Liver (tissue), 9 donors: ENCODE data around the gene CTSC. TPM values are rescaled to one million over a fixed set of nuclear protein-coding genes. Genes with fewer than 3 reads are reported as not detected.

Source experiments
- DNase-seq: peaks from one replicate; pipeline ENCODE4 v3.0.0-alpha.2; 2017; ENCODE audit warnings: low spot score
- H3K27ac ChIP-seq, 2 donors: one replicate each; pipeline ENCODE4 v1.7.0; 2013; ENCODE audit warnings: inconsistent platforms in 2 of 2, low read length in 2 of 2, control low read depth in 1 of 2, low read depth in 1 of 2, mild to moderate bottlenecking in 1 of 2
- H3K27me3 ChIP-seq, 4 donors: one replicate each; pipeline versions ENCODE4 v1.6.1 to v1.7.0; 2013; ENCODE audit warnings: low read length in 3 of 4, inconsistent platforms in 1 of 4, mild to moderate bottlenecking in 1 of 4, moderate library complexity in 1 of 4; ENCODE audit not compliant: control insufficient read depth in 4 of 4, insufficient read depth in 4 of 4
- H3K36me3 ChIP-seq, 4 donors: one replicate each; pipeline versions ENCODE4 v1.6.1 to v1.7.0; 2013; ENCODE audit warnings: low read length in 3 of 4, mild to moderate bottlenecking in 3 of 4, low read depth in 1 of 4, moderate library complexity in 1 of 4; ENCODE audit not compliant: control insufficient read depth in 4 of 4, insufficient read depth in 3 of 4
- H3K4me1 ChIP-seq, 4 donors: one replicate each; pipeline versions ENCODE4 v1.6.1 to v1.7.0; 2013; ENCODE audit warnings: low read length in 3 of 4, mild to moderate bottlenecking in 3 of 4, moderate library complexity in 1 of 4; ENCODE audit not compliant: control insufficient read depth in 4 of 4, insufficient read depth in 4 of 4
- H3K4me3 ChIP-seq, 3 donors: one replicate each; pipeline versions ENCODE4 v1.6.1 to v1.7.0; 2013; ENCODE audit warnings: low read length in 3 of 3, control low read depth in 1 of 3, low read depth in 1 of 3, mild to moderate bottlenecking in 1 of 3
- H3K9ac ChIP-seq, 2 donors: one replicate each; pipeline ENCODE4 v1.7.0; 2013; ENCODE audit warnings: low read length in 2 of 2, mild to moderate bottlenecking in 2 of 2, moderate library complexity in 2 of 2, control low read depth in 1 of 2, low read depth in 1 of 2
- H3K9me3 ChIP-seq, 4 donors: one replicate each; pipeline versions ENCODE4 v1.6.1 to v1.7.0; 2013; ENCODE audit warnings: low read length in 3 of 4; ENCODE audit not compliant: control insufficient read depth in 4 of 4
- EGR1 ChIP-seq, 2 donors: IDR thresholded peaks; 2 replicates each; pipeline ENCODE4 v1.6.1; 2016 to 2018; ENCODE audit warnings: antibody characterized with exemption in 2 of 2, low read depth in 2 of 2
- FOXA1 ChIP-seq: IDR thresholded peaks from 2 replicates; pipeline ENCODE4 v1.6.1; 2016; ENCODE audit warnings: antibody characterized with exemption
- FOXA2 ChIP-seq: IDR thresholded peaks from 2 replicates; pipeline ENCODE4 v1.6.1; 2016; ENCODE audit warnings: antibody characterized with exemption
- GABPA ChIP-seq, 2 donors: IDR thresholded peaks in 1 of 2; conservative IDR thresholded peaks in 1 of 2; 2 replicates each; pipeline ENCODE4 v1.6.1; 2016; ENCODE audit warnings: antibody characterized with exemption in 2 of 2, mild to moderate bottlenecking in 1 of 2, moderate library complexity in 1 of 2
- HNF4A ChIP-seq, 2 donors: conservative IDR thresholded peaks; 2 replicates each; pipeline ENCODE4 v1.6.1; 2016; ENCODE audit warnings: antibody characterized with exemption in 2 of 2, mild to moderate bottlenecking in 2 of 2
- HNF4G ChIP-seq: IDR thresholded peaks from 2 replicates; pipeline ENCODE4 v1.6.1; 2016; ENCODE audit warnings: antibody characterized with exemption
- NR2F2 ChIP-seq: IDR thresholded peaks from 2 replicates; pipeline ENCODE4 v1.6.1; 2016; ENCODE audit warnings: antibody characterized with exemption
- RAD21 ChIP-seq, 2 donors: IDR thresholded peaks; 2 replicates each; pipeline ENCODE4 v1.6.1; 2016; ENCODE audit warnings: antibody characterized with exemption in 2 of 2, mild to moderate bottlenecking in 2 of 2
- REST ChIP-seq: IDR thresholded peaks from 2 replicates; pipeline ENCODE4 v1.6.1; 2016; ENCODE audit warnings: antibody characterized with exemption, mild to moderate bottlenecking
- RXRA ChIP-seq, 2 donors: IDR thresholded peaks; 2 replicates each; pipeline ENCODE4 v1.6.1; 2017 to 2018; ENCODE audit warnings: antibody characterized with exemption in 2 of 2, mild to moderate bottlenecking in 1 of 2
- SP1 ChIP-seq: IDR thresholded peaks from 2 replicates; pipeline ENCODE4 v1.6.1; 2018; ENCODE audit warnings: antibody characterized with exemption, mild to moderate bottlenecking
- TAF1 ChIP-seq: conservative IDR thresholded peaks from 2 replicates; pipeline ENCODE4 v1.6.1; 2016; ENCODE audit warnings: antibody characterized with exemption, mild to moderate bottlenecking
- YY1 ChIP-seq: IDR thresholded peaks from 2 replicates; pipeline ENCODE4 v1.6.1; 2016; ENCODE audit warnings: antibody characterized with exemption, mild to moderate bottlenecking
- ZBTB33 ChIP-seq: IDR thresholded peaks from 2 replicates; pipeline ENCODE4 v1.6.1; 2016; ENCODE audit warnings: antibody characterized with exemption
- WGBS: extraction: QIAGEN DNeasy Blood & Tissue Kit; methylation state at CpG from one replicate; pipeline ENCODE4 v1.1.7; 2013; 5-methylcytosine and 5-hydroxymethylcytosine counted together
- polyA plus RNA-seq, 2 donors: library from polyadenylated mRNA; stranded (reverse) in 1 of 2; unstranded in 1 of 2; fragments of 200-250 nt in 1 of 2; fragments of >200 nt in 1 of 2; fragmentation: Nextera tagmentation in 1 of 2; extraction: Ambion mirVana in 1 of 2; gene quantifications; one replicate each; pipeline versions ENCODE4 v1.2.1 to v1.2.3, GENCODE V29; 2013 to 2015
- total RNA-seq, 2 donors: library from RNA; depleted of rRNA; stranded (reverse); fragments of >200 nt; gene quantifications; one replicate each; pipeline ENCODE4 v1.2.3, GENCODE V29; 2014
- TF ChIP-seq, protein P1 (sequence below): IDR thresholded peaks from 2 replicates; pipeline ENCODE4 v1.6.1; 2016; ENCODE audit warnings: antibody characterized with exemption
- TF ChIP-seq, protein P2 (sequence below): IDR thresholded peaks from 2 replicates; pipeline ENCODE4 v1.6.1; 2016; ENCODE audit warnings: antibody characterized with exemption
- TF ChIP-seq, protein P3 (sequence below): fragments of 150-350 bp; IDR thresholded peaks from 2 replicates; pipeline ENCODE4 v1.5.1; 2017; ENCODE audit warnings: improper control_type of control experiment, low read depth, low read length; ENCODE audit not compliant: missing input control
- donor health status: healthy.
- donor health status: healthy.
- donor health status: healthy.
- donor health status: healthy.
- donor health status: healthy.

The CTSC gene
- total and polyA plus RNA-seq, 4 donors, result 22.4 to 68.7 (median 31.3) TPM

DNA sequence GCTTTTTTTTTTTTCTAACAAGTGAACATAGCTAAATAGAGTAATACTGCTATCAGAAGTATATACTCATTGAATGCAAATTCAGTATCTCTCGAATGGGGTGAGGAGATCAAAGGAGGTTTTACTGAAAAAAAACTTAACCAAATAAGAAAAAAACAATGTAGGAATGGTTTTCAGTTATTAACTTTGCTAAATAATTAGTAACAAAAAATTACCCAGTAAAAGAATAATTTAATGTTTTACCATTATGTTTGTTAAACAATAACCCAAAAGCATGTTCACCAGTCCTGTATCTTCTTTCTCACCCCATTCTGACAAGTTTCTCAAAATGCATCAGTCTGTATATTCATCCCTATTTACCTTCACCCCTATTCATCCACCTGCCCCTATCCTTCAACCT, 22.6 kb upstream of the CTSC start:
- H3K4me1 ChIP-seq, result no peaks in the 10 kb centered on the region
- no peak for DNase-seq
- H3K27ac ChIP-seq, result no peak overlapping the region
- no peak for TF ChIP-seq SP1
- TF ChIP-seq REST, result no peak
- TF ChIP-seq, protein P1, sequence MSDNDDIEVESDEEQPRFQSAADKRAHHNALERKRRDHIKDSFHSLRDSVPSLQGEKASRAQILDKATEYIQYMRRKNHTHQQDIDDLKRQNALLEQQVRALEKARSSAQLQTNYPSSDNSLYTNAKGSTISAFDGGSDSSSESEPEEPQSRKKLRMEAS, result no peak
- no peak for TF ChIP-seq ZBTB33
- no peak for TF ChIP-seq GABPA (IDR thresholded peaks at IDR 0.05 in 1 of 2, conservative IDR thresholded peaks at IDR 0.05 in 1 of 2)
- no peak for TF ChIP-seq FOXA1
- no peak for TF ChIP-seq YY1
- TF ChIP-seq HNF4G, result no peak
- no peak for TF ChIP-seq RXRA (IDR thresholded peaks at IDR 0.05)
- 69% methylated on average over 1 of the region's 1 CpG for WGBS
- H3K9me3 ChIP-seq, result no peaks in the 10 kb centered on the region
- no peak overlapping the region for H3K9ac ChIP-seq
- H3K36me3 ChIP-seq, result no peaks in the 10 kb centered on the region
- no peak overlapping the region for H3K4me3 ChIP-seq
- H3K27me3 ChIP-seq, result no peaks in the 10 kb centered on the region

GRCh38 chr11:88359541-88359940, 22.0 kb upstream of the CTSC start:
- TF ChIP-seq GABPA (IDR thresholded peaks at IDR 0.05 in 1 of 2, conservative IDR thresholded peaks at IDR 0.05 in 1 of 2) (no peak), YY1 (no peak), RAD21 (IDR thresholded peaks at IDR 0.05) (no peak), FOXA1 (no peak), RXRA (IDR thresholded peaks at IDR 0.05) (no peak), FOXA2 (no peak), HNF4A (conservative IDR thresholded peaks at IDR 0.05) (no peak), EGR1 (IDR thresholded peaks at IDR 0.05; ENCODE audit: low read depth in 2 of 2) (no peak), REST (no peak), ZBTB33 (no peak), HNF4G (no peak), NR2F2 (no peak), TAF1 (no peak)
- TF ChIP-seq, protein P2, sequence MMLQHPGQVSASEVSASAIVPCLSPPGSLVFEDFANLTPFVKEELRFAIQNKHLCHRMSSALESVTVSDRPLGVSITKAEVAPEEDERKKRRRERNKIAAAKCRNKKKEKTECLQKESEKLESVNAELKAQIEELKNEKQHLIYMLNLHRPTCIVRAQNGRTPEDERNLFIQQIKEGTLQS, result no peak
- TF ChIP-seq, protein P1, result no peak
- TF ChIP-seq, protein P3, sequence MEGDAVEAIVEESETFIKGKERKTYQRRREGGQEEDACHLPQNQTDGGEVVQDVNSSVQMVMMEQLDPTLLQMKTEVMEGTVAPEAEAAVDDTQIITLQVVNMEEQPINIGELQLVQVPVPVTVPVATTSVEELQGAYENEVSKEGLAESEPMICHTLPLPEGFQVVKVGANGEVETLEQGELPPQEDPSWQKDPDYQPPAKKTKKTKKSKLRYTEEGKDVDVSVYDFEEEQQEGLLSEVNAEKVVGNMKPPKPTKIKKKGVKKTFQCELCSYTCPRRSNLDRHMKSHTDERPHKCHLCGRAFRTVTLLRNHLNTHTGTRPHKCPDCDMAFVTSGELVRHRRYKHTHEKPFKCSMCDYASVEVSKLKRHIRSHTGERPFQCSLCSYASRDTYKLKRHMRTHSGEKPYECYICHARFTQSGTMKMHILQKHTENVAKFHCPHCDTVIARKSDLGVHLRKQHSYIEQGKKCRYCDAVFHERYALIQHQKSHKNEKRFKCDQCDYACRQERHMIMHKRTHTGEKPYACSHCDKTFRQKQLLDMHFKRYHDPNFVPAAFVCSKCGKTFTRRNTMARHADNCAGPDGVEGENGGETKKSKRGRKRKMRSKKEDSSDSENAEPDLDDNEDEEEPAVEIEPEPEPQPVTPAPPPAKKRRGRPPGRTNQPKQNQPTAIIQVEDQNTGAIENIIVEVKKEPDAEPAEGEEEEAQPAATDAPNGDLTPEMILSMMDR, result no peak
- DNase-seq, result no peak
- WGBS, result 76% methylated on average over 1 of the region's 1 CpG
- H3K27ac ChIP-seq, result no peak overlapping the region
- no peaks in the 10 kb centered on the region for H3K4me1 ChIP-seq
- no peaks in the 10 kb centered on the region for H3K36me3 ChIP-seq
- H3K4me3 ChIP-seq, result no peak overlapping the region
- H3K9me3 ChIP-seq, result no peaks in the 10 kb centered on the region
- no peak overlapping the region for H3K9ac ChIP-seq
- H3K27me3 ChIP-seq, result no peaks in the 10 kb centered on the region
